Activated naive CD4-positive, alpha-beta T cell treated with anti-CD3 and anti-CD28 coated beads, Interleukin-2, amount 50 U/mL, for 24 hours (primary cell): Measurements from ENCODE around the gene FBN1.

ENCODE experiments used
- H3K27ac Mint-ChIP-seq: one replicate; pipeline ENCODE4 v1.8.0; 2021; ENCODE audit warnings: mild to moderate bottlenecking, mixed read lengths
- H3K27me3 Mint-ChIP-seq: one replicate; pipeline ENCODE4 v1.8.0; 2021; ENCODE audit warnings: mixed read lengths
- H3K36me3 Mint-ChIP-seq: one replicate; pipeline ENCODE4 v1.8.0; 2021; ENCODE audit warnings: mixed read lengths
- H3K4me1 Mint-ChIP-seq: one replicate; pipeline ENCODE4 v1.8.0; 2021; ENCODE audit warnings: mixed read lengths
- H3K4me3 Mint-ChIP-seq: one replicate; pipeline ENCODE4 v1.8.0; 2021; ENCODE audit warnings: mild to moderate bottlenecking, mixed read lengths
- H3K9me3 Mint-ChIP-seq: one replicate; pipeline ENCODE4 v1.8.0; 2021; ENCODE audit warnings: mixed read lengths

The FBN1 gene

DNA sequence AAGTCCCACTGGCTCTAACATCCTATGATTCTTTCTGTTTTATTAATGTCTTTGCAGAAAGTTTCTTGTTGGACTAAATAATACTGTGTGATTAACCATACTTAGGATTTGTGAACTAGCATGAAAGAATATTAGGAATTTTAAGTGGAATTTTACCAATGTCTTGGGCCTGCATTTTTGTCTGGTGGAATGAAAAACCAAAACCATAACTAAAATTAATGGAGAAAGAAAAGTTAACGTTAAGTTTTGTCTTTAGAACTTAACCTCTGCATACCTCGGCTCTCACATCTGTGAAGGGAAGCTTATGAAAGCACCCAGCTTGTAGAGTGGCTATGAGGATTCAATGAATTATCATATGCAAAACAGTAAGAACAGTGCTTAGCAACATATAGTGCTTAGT lies 6.5 kb downstream of the FBN1 start:
- Mint-ChIP-seq H3K4me3 (no peak overlapping the region), H3K4me1 (no peaks in the 10 kb centered on the region), H3K36me3 (no peaks in the 10 kb centered on the region), H3K27ac (no peak overlapping the region), H3K9me3 (no peaks in the 10 kb centered on the region), H3K27me3 (peaks cover 7% of the 10 kb centered on the region)

DNA sequence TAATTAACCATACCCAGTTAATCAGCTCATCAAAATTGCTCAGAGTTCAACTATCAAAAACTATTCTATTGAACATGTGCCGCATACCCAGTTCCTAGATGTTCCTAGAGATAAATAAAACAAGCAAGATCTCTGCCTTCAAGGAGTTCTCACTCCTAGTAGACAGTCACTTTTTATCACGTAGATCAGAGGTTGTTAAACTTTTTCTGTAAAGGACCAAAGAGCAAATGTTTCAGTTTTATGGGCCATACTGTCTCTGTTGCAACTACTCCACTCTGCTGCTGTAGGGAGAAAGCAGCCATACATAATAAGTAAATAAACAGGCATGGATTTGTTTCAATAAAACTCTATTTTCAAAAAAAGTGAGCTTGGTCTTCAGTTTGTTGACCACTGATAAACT lies 7.9 kb downstream of the FBN1 start:
- Mint-ChIP-seq H3K27me3 (peaks cover 1% of the 10 kb centered on the region), H3K36me3 (no peaks in the 10 kb centered on the region), H3K9me3 (no peaks in the 10 kb centered on the region), H3K4me1 (no peaks in the 10 kb centered on the region), H3K27ac (no peak overlapping the region), H3K4me3 (no peak overlapping the region)

GRCh38 chr15:48636511-48636910 lies 9.0 kb downstream of the FBN1 start:
- no peaks in the 10 kb centered on the region for H3K9me3 Mint-ChIP-seq
- H3K36me3 Mint-ChIP-seq, result no peaks in the 10 kb centered on the region
- H3K4me3 Mint-ChIP-seq, result no peak overlapping the region
- H3K27me3 Mint-ChIP-seq, result peaks cover 1% of the 10 kb centered on the region
- H3K4me1 Mint-ChIP-seq, result no peaks in the 10 kb centered on the region
- H3K27ac Mint-ChIP-seq, result no peak overlapping the region

DNA sequence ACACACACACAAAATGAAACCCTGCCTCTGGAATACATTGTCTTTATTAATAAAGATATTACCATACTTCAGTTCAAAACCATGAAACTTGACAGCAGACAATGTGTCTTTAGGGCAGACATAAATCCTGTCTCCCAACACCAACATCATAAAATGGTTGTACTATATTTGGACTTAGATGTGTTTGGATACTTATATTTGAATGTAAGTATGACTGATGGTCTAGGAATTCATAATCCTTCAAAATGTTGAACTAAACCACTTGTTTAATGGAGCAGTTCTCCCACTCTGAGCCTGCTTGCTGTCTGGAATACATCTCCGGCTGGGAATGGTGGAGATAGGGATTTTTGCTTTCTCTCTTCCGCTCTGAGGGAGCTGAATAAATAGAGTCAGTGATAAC lies 10.6 kb downstream of the FBN1 start:
- no peaks in the 10 kb centered on the region for H3K4me1 Mint-ChIP-seq
- H3K36me3 Mint-ChIP-seq, result no peaks in the 10 kb centered on the region
- H3K9me3 Mint-ChIP-seq, result no peaks in the 10 kb centered on the region
- no peak overlapping the region for H3K27ac Mint-ChIP-seq
- peaks cover 1% of the 10 kb centered on the region for H3K27me3 Mint-ChIP-seq
- no peak overlapping the region for H3K4me3 Mint-ChIP-seq

DNA sequence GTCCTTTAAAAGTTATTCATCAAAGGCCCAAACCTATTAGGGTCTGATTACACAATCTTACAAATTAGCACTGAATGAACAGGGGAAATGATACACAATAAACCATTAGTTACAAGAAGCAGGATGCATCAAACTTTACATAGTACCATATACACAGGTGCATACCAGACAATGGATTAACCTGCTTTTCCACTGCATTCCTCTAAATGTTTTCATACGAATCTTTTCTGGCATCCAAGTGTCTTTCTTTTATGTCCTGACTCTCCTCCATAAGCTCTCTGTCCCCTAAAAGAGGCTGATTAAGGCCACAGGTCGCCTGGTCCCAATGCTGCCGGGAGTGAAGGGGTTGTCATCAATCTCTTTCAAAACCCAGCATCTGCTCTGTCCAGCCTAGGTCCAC lies 11.4 kb downstream of the FBN1 start:
- H3K4me1 Mint-ChIP-seq, result no peaks in the 10 kb centered on the region
- H3K36me3 Mint-ChIP-seq, result no peaks in the 10 kb centered on the region
- no peak overlapping the region for H3K4me3 Mint-ChIP-seq
- peaks cover 2% of the 10 kb centered on the region for H3K27me3 Mint-ChIP-seq
- H3K9me3 Mint-ChIP-seq, result no peaks in the 10 kb centered on the region
- no peak overlapping the region for H3K27ac Mint-ChIP-seq

- H3K9me3 Mint-ChIP-seq, result no peaks in the 10 kb centered on the region
- H3K36me3 Mint-ChIP-seq, result no peaks in the 10 kb centered on the region
- no peak overlapping the region for H3K4me3 Mint-ChIP-seq
- H3K27ac Mint-ChIP-seq, result no peak overlapping the region
- H3K27me3 Mint-ChIP-seq, result peaks cover 3% of the 10 kb centered on the region
- H3K4me1 Mint-ChIP-seq, result no peaks in the 10 kb centered on the region
These were observed 12.9 kb downstream of the FBN1 start for GRCh38 chr15:48632651-48633050.

DNA sequence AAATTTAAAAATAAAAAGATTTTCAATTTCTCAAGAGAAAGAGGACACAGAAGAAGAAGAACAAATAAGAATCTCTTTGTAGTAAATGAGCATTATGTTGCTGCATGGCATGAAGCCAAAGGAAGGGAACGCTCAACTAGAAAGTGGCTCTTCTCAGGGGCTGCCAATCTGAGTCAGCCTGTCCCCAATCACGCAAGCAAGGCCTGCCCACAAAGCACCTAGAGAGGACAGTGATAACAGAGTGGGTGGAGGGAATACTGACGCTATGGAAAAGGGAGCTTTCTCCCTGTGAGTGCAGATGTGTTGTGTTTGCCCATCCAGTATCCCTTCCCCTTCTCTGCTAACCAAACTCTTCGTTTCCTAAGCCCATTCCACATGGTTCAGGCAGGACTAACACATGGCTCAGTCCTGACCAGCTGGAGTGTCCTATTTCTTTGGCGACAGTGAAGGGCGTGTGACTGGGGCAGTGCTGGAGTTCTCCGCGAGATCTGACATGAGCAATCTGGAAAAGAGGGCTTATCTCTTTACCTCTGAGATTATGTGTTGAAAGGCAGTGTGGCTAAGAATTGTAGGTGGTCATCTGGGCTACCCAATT lies 14.2 kb downstream of the FBN1 start:
- Mint-ChIP-seq H3K27ac (no peak overlapping the region), H3K4me1 (no peaks in the 10 kb centered on the region), H3K9me3 (no peaks in the 10 kb centered on the region), H3K4me3 (no peak overlapping the region), H3K27me3 (peaks cover 3% of the 10 kb centered on the region), H3K36me3 (no peaks in the 10 kb centered on the region)

DNA sequence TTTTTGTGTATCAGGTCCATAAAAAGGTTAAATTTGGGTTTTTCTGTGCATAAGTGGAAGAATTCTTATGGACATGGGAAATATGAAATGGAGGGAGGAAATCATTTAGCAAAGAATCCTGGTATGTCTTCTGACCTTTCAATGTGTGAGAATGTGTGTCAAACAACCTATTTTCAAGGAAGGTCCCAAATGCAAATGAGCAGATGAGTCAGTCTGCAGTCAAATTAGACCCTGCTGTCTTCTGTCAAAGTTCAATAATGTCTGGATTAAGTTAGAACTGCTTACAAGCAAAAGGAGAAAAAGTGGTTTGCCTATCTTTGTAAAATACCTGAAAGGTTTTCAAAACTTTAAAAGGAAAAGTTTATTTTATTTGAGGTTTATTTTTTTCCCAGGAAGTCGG lies 15.3 kb downstream of the FBN1 start:
- Mint-ChIP-seq H3K27me3 (peaks cover 5% of the 10 kb centered on the region), H3K36me3 (no peaks in the 10 kb centered on the region), H3K4me1 (no peaks in the 10 kb centered on the region), H3K27ac (no peak overlapping the region), H3K4me3 (no peak overlapping the region), H3K9me3 (no peaks in the 10 kb centered on the region)

GRCh38 chr15:48628832-48629231 lies 16.7 kb downstream of the FBN1 start:
- no peak overlapping the region for H3K4me3 Mint-ChIP-seq
- H3K27ac Mint-ChIP-seq, result no peak overlapping the region
- H3K4me1 Mint-ChIP-seq, result no peaks in the 10 kb centered on the region
- peaks cover 5% of the 10 kb centered on the region for H3K27me3 Mint-ChIP-seq
- H3K9me3 Mint-ChIP-seq, result no peaks in the 10 kb centered on the region
- no peaks in the 10 kb centered on the region for H3K36me3 Mint-ChIP-seq

DNA sequence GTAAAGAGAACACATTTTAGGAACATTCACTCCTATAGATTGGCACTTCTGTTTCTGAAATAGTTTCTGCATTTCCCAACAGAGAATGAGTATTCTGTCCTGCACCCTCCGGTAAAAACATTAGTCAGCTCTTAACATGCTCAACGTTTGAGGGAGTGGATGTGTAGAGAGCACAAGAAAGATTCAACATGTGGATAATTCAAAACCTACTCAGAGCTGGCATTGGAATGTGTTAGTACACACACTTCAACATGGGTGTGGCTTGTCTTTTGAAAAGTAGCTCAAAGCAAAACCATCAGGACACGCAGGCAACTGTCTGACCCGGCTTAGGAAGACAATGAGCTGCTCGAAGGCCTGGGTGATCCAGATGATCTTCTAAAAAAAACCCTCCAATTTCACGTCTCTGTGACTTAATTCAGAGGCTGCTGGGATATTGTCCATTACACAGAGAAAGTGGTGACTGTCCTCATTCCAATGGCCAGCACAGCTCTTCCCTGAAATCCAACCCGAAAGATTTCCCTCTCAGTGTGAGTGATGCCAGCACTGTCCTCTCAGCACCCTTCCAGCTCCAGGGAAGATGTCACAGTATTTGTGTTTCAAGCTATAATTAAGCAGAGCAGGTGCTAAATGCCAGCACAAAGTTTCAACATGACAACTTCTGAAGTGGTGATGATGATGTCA lies 18.1 kb downstream of the FBN1 start:
- H3K4me3 Mint-ChIP-seq, result no peak overlapping the region
- H3K4me1 Mint-ChIP-seq, result no peaks in the 10 kb centered on the region
- no peaks in the 10 kb centered on the region for H3K9me3 Mint-ChIP-seq
- H3K36me3 Mint-ChIP-seq, result no peaks in the 10 kb centered on the region
- no peak overlapping the region for H3K27ac Mint-ChIP-seq
- peaks cover 5% of the 10 kb centered on the region for H3K27me3 Mint-ChIP-seq

GRCh38 chr15:48625126-48625525 lies 20.4 kb downstream of the FBN1 start:
- Mint-ChIP-seq H3K27me3 (peaks cover 5% of the 10 kb centered on the region), H3K9me3 (no peaks in the 10 kb centered on the region), H3K36me3 (no peaks in the 10 kb centered on the region), H3K4me1 (no peaks in the 10 kb centered on the region), H3K27ac (no peak overlapping the region), H3K4me3 (no peak overlapping the region)

GRCh38 chr15:48624700-48625099 lies 20.8 kb downstream of the FBN1 start:
- H3K4me3 Mint-ChIP-seq, result no peak overlapping the region

GRCh38 chr15:48623456-48623855 lies 22.1 kb downstream of the FBN1 start:
- Mint-ChIP-seq H3K4me1 (no peaks in the 10 kb centered on the region), H3K27ac (no peak overlapping the region), H3K36me3 (no peaks in the 10 kb centered on the region), H3K9me3 (no peaks in the 10 kb centered on the region), H3K27me3 (peaks cover 4% of the 10 kb centered on the region), H3K4me3 (no peak overlapping the region)

More at GRCh38 chr15:48624700-48625099, 20.8 kb downstream of the FBN1 start:
- Mint-ChIP-seq H3K27me3 (peaks cover 4% of the 10 kb centered on the region), H3K36me3 (no peaks in the 10 kb centered on the region), H3K27ac (no peak overlapping the region), H3K9me3 (no peaks in the 10 kb centered on the region), H3K4me1 (no peaks in the 10 kb centered on the region)

GRCh38 chr15:48622237-48622636 lies 23.3 kb downstream of the FBN1 start:
- no peak overlapping the region for H3K27ac Mint-ChIP-seq
- no peaks in the 10 kb centered on the region for H3K4me1 Mint-ChIP-seq
- peaks cover 4% of the 10 kb centered on the region for H3K27me3 Mint-ChIP-seq
- no peaks in the 10 kb centered on the region for H3K36me3 Mint-ChIP-seq
- H3K9me3 Mint-ChIP-seq, result no peaks in the 10 kb centered on the region
- H3K4me3 Mint-ChIP-seq, result no peak overlapping the region

GRCh38 chr15:48619446-48619845 lies 26.1 kb downstream of the FBN1 start:
- Mint-ChIP-seq H3K9me3 (no peaks in the 10 kb centered on the region), H3K27ac (no peak overlapping the region), H3K27me3 (peaks cover 2% of the 10 kb centered on the region), H3K4me3 (no peak overlapping the region), H3K4me1 (no peaks in the 10 kb centered on the region), H3K36me3 (no peaks in the 10 kb centered on the region)

DNA sequence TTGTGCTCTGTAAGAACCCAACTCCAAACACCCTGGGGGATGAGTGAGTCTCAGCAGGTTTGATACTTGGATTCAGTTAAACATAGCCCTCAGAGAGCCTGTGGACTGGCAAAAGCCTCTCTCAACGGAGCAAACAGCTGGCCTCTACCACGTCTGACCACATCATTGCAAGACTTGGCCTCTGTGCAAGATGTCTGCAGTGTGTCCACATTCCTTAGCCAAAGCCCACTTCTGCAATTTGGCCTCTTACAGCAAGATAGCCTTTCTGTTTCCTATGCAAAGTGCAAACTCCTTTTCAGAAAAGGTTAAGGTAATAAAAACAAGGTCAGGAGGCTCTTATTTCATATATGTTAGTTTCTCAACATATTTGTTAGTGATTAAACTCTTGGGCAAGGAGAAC lies 27.9 kb downstream of the FBN1 start:
- Mint-ChIP-seq H3K36me3 (no peaks in the 10 kb centered on the region), H3K27me3 (peaks cover 2% of the 10 kb centered on the region)

GRCh38 chr15:48616216-48616615 lies 29.3 kb downstream of the FBN1 start:
- no peak overlapping the region for H3K27ac Mint-ChIP-seq
- no peak overlapping the region for H3K4me3 Mint-ChIP-seq
- peaks cover 2% of the 10 kb centered on the region for H3K27me3 Mint-ChIP-seq
- no peaks in the 10 kb centered on the region for H3K9me3 Mint-ChIP-seq
- no peaks in the 10 kb centered on the region for H3K36me3 Mint-ChIP-seq
- no peaks in the 10 kb centered on the region for H3K4me1 Mint-ChIP-seq

More for the DNA sequence above, 27.9 kb downstream of the FBN1 start:
- no peaks in the 10 kb centered on the region for H3K4me1 Mint-ChIP-seq
- no peak overlapping the region for H3K4me3 Mint-ChIP-seq
- no peak overlapping the region for H3K27ac Mint-ChIP-seq
- no peaks in the 10 kb centered on the region for H3K9me3 Mint-ChIP-seq
